Measurements from ENCODE around the gene CYP4F8.

CYP4F8 gene

DNA sequence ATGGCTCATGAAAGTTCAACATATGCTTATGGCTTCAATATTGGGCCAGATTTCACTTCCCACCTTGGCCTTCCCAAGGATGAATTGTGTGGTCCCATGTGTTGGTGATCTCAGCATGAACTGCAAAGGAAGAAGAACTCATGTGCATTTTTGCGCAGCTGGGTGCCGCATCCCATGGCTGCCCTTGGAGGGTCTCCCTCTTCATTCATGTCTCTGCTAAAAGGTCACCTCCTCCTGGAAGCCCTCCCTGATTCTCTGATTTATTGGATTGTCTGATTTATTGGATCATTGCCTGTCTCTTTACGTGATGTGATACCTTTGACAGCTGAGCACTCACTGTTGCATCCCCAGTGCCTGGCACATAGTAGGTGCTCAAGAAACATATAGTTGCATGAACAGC lies 1.7 kb upstream of the CYP4F8 start:
- no peaks in the 10 kb centered on the region for H3K4me1 ChIP-seq (ENCODE audit: insufficient read depth, low read length)
- no peak overlapping the region for H3K4me3 ChIP-seq (ENCODE audit: low read depth in 1 of 2, low read length in 2 of 2)
- H3K4me2 ChIP-seq (ENCODE audit: insufficient read depth, low read length) = no peak overlapping the region
- no peaks in the 10 kb centered on the region for H3K27me3 ChIP-seq (ENCODE audit: insufficient read depth, low read length, poor library complexity)
- no peaks in the 10 kb centered on the region for H3K9me3 ChIP-seq (ENCODE audit: insufficient read depth, low read length, severe bottlenecking)
- H4K20me1 ChIP-seq (ENCODE audit: insufficient read depth, low read length) = no peaks in the 10 kb centered on the region
- H3K9ac ChIP-seq (ENCODE audit: low read depth, low read length) = no peak overlapping the region
- H3K27ac ChIP-seq (ENCODE audit: low read length) = no peak overlapping the region
- no peak overlapping the region for H2AFZ ChIP-seq (ENCODE audit: low read depth, low read length)
- no peak for ATAC-seq (ENCODE audit: insufficient read depth, low read depth)
- TF ChIP-seq EZH2 (IDR thresholded peaks at IDR 0.05; ENCODE audit: borderline replicate concordance, low read depth, low read length, severe bottlenecking) = no peak
- no peak for TF ChIP-seq CTCF (IDR thresholded peaks at IDR 0.05; ENCODE audit: borderline replicate concordance, extremely low read depth, low read length, poor library complexity, severe bottlenecking)
- no peaks in the 10 kb centered on the region for H3K79me2 ChIP-seq (ENCODE audit: insufficient read depth, low read length)
- H3K36me3 ChIP-seq (ENCODE audit: insufficient read depth, low read length) = no peaks in the 10 kb centered on the region
- DNase-seq = no peak

GRCh38 chr19:15615526-15615925 lies 508 bp downstream of the CYP4F8 start:
- Histone ChIP-seq H3K9ac (ENCODE audit: low read depth, low read length) (no peak overlapping the region), H3K4me3 (ENCODE audit: low read depth in 1 of 2, low read length in 2 of 2) (no peak overlapping the region), H3K9me3 (ENCODE audit: insufficient read depth, low read length, severe bottlenecking) (no peaks in the 10 kb centered on the region), H3K4me1 (ENCODE audit: insufficient read depth, low read length) (no peaks in the 10 kb centered on the region), H3K36me3 (ENCODE audit: insufficient read depth, low read length) (no peaks in the 10 kb centered on the region), H3K27ac (ENCODE audit: low read length) (no peak overlapping the region), H3K79me2 (ENCODE audit: insufficient read depth, low read length) (no peaks in the 10 kb centered on the region), H3K27me3 (ENCODE audit: insufficient read depth, low read length, poor library complexity) (no peaks in the 10 kb centered on the region), H3K4me2 (ENCODE audit: insufficient read depth, low read length) (no peak overlapping the region), H4K20me1 (ENCODE audit: insufficient read depth, low read length) (no peaks in the 10 kb centered on the region), H2AFZ (ENCODE audit: low read depth, low read length) (no peak overlapping the region)
- ATAC-seq (ENCODE audit: insufficient read depth, low read depth) = no peak
- TF ChIP-seq CTCF (IDR thresholded peaks at IDR 0.05; ENCODE audit: borderline replicate concordance, extremely low read depth, low read length, poor library complexity, severe bottlenecking) (no peak), EZH2 (IDR thresholded peaks at IDR 0.05; ENCODE audit: borderline replicate concordance, low read depth, low read length, severe bottlenecking) (no peak)
- no peak for DNase-seq

GRCh38 chr19:15616183-15616582 lies 1.2 kb downstream of the CYP4F8 start:
- Histone ChIP-seq H3K27me3 (ENCODE audit: insufficient read depth, low read length, poor library complexity) (no peaks in the 10 kb centered on the region), H3K9ac (ENCODE audit: low read depth, low read length) (no peak overlapping the region), H3K36me3 (ENCODE audit: insufficient read depth, low read length) (no peaks in the 10 kb centered on the region), H2AFZ (ENCODE audit: low read depth, low read length) (no peak overlapping the region), H3K79me2 (ENCODE audit: insufficient read depth, low read length) (no peaks in the 10 kb centered on the region), H3K9me3 (ENCODE audit: insufficient read depth, low read length, severe bottlenecking) (no peaks in the 10 kb centered on the region), H3K4me1 (ENCODE audit: insufficient read depth, low read length) (no peaks in the 10 kb centered on the region), H3K4me2 (ENCODE audit: insufficient read depth, low read length) (no peak overlapping the region), H4K20me1 (ENCODE audit: insufficient read depth, low read length) (no peaks in the 10 kb centered on the region), H3K27ac (ENCODE audit: low read length) (no peak overlapping the region), H3K4me3 (ENCODE audit: low read depth in 1 of 2, low read length in 2 of 2) (no peak overlapping the region)
- ATAC-seq (ENCODE audit: insufficient read depth, low read depth) (no peak), DNase-seq (no peak)
- TF ChIP-seq EZH2 (IDR thresholded peaks at IDR 0.05; ENCODE audit: borderline replicate concordance, low read depth, low read length, severe bottlenecking) = no peak
- no peak for TF ChIP-seq CTCF (IDR thresholded peaks at IDR 0.05; ENCODE audit: borderline replicate concordance, extremely low read depth, low read length, poor library complexity, severe bottlenecking)
